K562 (cell line): ENCODE data around the gene TCF25. TPM values are rescaled to one million over a fixed set of nuclear protein-coding genes. Genes with fewer than 3 reads are reported as not detected.

Experiments used
- DNMT1 ChIP-seq: fragments of 450-650 bp; IDR thresholded peaks from 2 replicates; pipeline ENCODE4 v1.6.1; 2016; ENCODE audit warnings: antibody characterized with exemption, mild to moderate bottlenecking
- MXI1 ChIP-seq: IDR thresholded peaks from 2 replicates; pipeline ENCODE4 v1.6.1; 2011; ENCODE audit warnings: low read depth, mild to moderate bottlenecking, improper control_type of control experiment, low read length
- NKRF ChIP-seq: fragments of 450-650 bp; IDR thresholded peaks from 2 replicates; pipeline ENCODE4 v1.6.1; 2016; ENCODE audit warnings: borderline replicate concordance
- PHF20 ChIP-seq: fragments of 450-650 bp; IDR thresholded peaks from 2 replicates; pipeline ENCODE4 v1.6.1; 2018; ENCODE audit not compliant: partially characterized antibody
- PTBP1 ChIP-seq: fragments of 200-400 bp; formaldehyde crosslinking; IDR thresholded peaks from 2 replicates; pipeline ENCODE4 v1.6.1; 2017; ENCODE audit warnings: low read depth, low read length
- ZHX1 ChIP-seq: fragments of 150-350 bp; conservative IDR thresholded peaks from 2 replicates; pipeline ENCODE4 v1.6.1; 2014; ENCODE audit warnings: low read length
- ZNF395 ChIP-seq: fragments of 200-800 bp; sonication (Bioruptor generic); IDR thresholded peaks from 2 replicates; pipeline ENCODE4 v1.6.1; 2017; ENCODE audit warnings: missing genetic modification characterization, missing compliant biosample characterization
- polyA plus RNA-seq, 8 experiments: library from polyadenylated mRNA; depleted of rRNA in 4 of 8; stranded (reverse) in 5 of 8; unstranded in 3 of 8; fragments of >200 nt; fragmentation: Nextera tagmentation in 2 of 8; fragmentation: Illumina TruSeq in 1 of 8; extraction: Ambion mirVana in 2 of 8; extraction: Trizol in 1 of 8; gene quantifications; 2 replicates each; pipeline versions ENCODE4 v1.2.1 to v1.2.3, GENCODE V29; 2011 to 2014; ENCODE audit warnings: inconsistent platforms in 1 of 8, missing spikeins in 1 of 8
- total RNA-seq, 7 experiments: library from RNA; depleted of rRNA in 6 of 7; stranded (reverse); fragments of >200 nt in 6 of 7; fragmentation: Illumina TruSeq in 2 of 7; extraction: Trizol in 2 of 7; gene quantifications; 2 replicates each; pipeline versions ENCODE4 v1.2.1 to v1.2.3, GENCODE V29; 2011 to 2021; ENCODE audit warnings: low replicate concordance in 1 of 7
- TF ChIP-seq, protein P1 (sequence below): fragments of 450-650 bp; formaldehyde crosslinking; IDR thresholded peaks from 2 replicates; pipeline ENCODE4 v1.4.0; 2022; ENCODE audit warnings: missing genetic modification characterization
- TF ChIP-seq, protein P2 (sequence below): fragments of 250-450 bp; sonication (Bioruptor Pico); IDR thresholded peaks from 2 replicates; pipeline ENCODE4 v1.4.0; 2020; ENCODE audit warnings: mild to moderate bottlenecking
- TF ChIP-seq, protein P3 (sequence below): sonication (generic); formaldehyde crosslinking; IDR thresholded peaks from 2 replicates; pipeline ENCODE4 v1.8.0; 2022; ENCODE audit warnings: missing genetic modification reagents, mild to moderate bottlenecking, borderline replicate concordance
- TF ChIP-seq, protein P4 (sequence below): fragments of 450-650 bp; formaldehyde crosslinking; IDR thresholded peaks from 2 replicates; pipeline ENCODE4 v1.4.0; 2020; ENCODE audit warnings: mild to moderate bottlenecking, moderate library complexity

Gene TCF25
- total and polyA plus RNA-seq, 9 of the 15 experiments (the other 6 are each of a cell fraction or from before 2014, with no cell fraction given): 9.0 to 154 (median 83.8) TPM

GRCh38 chr16:89917773-89918452 lies 44.5 kb downstream of the TCF25 start (continued):
- TF ChIP-seq, protein P1, sequence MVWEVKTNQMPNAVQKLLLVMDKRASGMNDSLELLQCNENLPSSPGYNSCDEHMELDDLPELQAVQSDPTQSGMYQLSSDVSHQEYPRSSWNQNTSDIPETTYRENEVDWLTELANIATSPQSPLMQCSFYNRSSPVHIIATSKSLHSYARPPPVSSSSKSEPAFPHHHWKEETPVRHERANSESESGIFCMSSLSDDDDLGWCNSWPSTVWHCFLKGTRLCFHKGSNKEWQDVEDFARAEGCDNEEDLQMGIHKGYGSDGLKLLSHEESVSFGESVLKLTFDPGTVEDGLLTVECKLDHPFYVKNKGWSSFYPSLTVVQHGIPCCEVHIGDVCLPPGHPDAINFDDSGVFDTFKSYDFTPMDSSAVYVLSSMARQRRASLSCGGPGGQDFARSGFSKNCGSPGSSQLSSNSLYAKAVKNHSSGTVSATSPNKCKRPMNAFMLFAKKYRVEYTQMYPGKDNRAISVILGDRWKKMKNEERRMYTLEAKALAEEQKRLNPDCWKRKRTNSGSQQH (CRISPR knock-in tag): no peak
- TF ChIP-seq ZNF395 (CRISPR knock-in tag): peak; percentile 55; the same call in 1 of the 2 replicates
- no peak for TF ChIP-seq NKRF
- TF ChIP-seq ZHX1: no peak
- TF ChIP-seq, protein P2, sequence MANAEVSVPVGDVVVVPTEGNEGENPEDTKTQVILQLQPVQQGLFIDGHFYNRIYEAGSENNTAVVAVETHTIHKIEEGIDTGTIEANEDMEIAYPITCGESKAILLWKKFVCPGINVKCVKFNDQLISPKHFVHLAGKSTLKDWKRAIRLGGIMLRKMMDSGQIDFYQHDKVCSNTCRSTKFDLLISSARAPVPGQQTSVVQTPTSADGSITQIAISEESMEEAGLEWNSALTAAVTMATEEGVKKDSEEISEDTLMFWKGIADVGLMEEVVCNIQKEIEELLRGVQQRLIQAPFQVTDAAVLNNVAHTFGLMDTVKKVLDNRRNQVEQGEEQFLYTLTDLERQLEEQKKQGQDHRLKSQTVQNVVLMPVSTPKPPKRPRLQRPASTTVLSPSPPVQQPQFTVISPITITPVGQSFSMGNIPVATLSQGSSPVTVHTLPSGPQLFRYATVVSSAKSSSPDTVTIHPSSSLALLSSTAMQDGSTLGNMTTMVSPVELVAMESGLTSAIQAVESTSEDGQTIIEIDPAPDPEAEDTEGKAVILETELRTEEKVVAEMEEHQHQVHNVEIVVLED: no peak
- peak; percentile 43; the same call in 1 of the 2 replicates for TF ChIP-seq MXI1
- no peak for TF ChIP-seq DNMT1
- peak; percentile 74 for TF ChIP-seq PHF20
- no peak for TF ChIP-seq PTBP1
- TF ChIP-seq, protein P3, sequence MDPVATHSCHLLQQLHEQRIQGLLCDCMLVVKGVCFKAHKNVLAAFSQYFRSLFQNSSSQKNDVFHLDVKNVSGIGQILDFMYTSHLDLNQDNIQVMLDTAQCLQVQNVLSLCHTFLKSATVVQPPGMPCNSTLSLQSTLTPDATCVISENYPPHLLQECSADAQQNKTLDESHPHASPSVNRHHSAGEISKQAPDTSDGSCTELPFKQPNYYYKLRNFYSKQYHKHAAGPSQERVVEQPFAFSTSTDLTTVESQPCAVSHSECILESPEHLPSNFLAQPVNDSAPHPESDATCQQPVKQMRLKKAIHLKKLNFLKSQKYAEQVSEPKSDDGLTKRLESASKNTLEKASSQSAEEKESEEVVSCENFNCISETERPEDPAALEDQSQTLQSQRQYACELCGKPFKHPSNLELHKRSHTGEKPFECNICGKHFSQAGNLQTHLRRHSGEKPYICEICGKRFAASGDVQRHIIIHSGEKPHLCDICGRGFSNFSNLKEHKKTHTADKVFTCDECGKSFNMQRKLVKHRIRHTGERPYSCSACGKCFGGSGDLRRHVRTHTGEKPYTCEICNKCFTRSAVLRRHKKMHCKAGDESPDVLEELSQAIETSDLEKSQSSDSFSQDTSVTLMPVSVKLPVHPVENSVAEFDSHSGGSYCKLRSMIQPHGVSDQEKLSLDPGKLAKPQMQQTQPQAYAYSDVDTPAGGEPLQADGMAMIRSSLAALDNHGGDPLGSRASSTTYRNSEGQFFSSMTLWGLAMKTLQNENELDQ (CRISPR knock-in tag): no peak
- TF ChIP-seq, protein P4, sequence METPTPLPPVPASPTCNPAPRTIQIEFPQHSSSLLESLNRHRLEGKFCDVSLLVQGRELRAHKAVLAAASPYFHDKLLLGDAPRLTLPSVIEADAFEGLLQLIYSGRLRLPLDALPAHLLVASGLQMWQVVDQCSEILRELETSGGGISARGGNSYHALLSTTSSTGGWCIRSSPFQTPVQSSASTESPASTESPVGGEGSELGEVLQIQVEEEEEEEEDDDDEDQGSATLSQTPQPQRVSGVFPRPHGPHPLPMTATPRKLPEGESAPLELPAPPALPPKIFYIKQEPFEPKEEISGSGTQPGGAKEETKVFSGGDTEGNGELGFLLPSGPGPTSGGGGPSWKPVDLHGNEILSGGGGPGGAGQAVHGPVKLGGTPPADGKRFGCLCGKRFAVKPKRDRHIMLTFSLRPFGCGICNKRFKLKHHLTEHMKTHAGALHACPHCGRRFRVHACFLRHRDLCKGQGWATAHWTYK (CRISPR knock-in tag): peak; percentile 81; the same call in 1 of the 2 replicates
